SW480 (cell line): ENCODE data around the gene NUP37.
"Not testable (repeated sequence)": the region's sequence is repeated elsewhere in the genome, so short reads cannot be mapped to it uniquely, and the experiment has no call there.

Experiments
- DNase-seq: peaks from one replicate; pipeline ENCODE4 v3.0.0-alpha.2; 2016; ENCODE audit warnings: low spot score

Gene NUP37

GRCh38 chr12:102089228-102089835, 30.6 kb downstream of the NUP37 start:
- not testable (repeated sequence) for DNase-seq

GRCh38 chr12:102080842-102081241, 39.1 kb downstream of the NUP37 start:
- DNase-seq: no peak

GRCh38 chr12:102072092-102072491, 47.8 kb downstream of the NUP37 start:
- DNase-seq: not testable (repeated sequence)

DNA sequence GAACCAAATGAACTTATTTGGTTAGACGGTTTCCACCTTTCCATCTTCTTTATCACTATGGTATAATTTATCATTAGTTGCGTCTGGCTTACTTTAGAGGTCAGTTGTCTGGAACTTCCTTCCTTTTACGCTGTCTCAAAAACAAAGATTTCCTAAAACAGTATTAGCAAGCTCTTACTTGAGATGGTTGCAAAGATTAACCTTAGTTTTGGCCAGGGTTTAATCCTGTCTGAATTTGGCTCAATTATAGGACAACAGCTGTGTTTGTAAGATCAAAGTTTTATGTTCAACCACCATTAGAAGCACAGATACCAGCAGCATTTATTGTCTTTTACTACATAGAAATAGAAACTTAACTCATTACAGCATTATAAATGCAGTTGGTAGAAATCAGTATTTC, 50.2 kb downstream of the NUP37 start:
- no peak for DNase-seq

GRCh38 chr12:102067574-102068258, 52.2 kb downstream of the NUP37 start:
- no peak for DNase-seq

- no peak for DNase-seq
Measured at GRCh38 chr12:102064476-102064875, 55.4 kb downstream of the NUP37 start.

DNA sequence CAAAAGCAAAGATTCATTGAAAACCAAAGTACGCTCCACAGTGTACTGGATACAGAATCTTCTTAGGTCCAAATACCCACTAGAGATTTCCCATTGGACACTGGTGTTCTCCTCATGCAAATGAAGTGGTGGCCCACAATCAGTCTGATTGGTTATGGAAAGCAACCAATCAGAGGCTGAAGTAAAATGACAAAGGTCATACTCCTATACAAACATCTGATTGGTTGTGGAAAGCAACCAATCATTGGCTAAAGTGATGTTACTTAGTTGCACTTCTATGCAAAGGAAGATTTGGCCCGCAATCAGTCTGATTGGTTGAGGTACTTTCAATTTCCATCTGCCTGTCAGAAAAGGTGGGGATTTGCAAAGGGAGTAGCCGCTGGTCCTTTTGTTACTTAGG, 56.8 kb downstream of the NUP37 start:
- DNase-seq: peak; percentile 2

- no peak for DNase-seq
Measured at GRCh38 chr12:102062419-102062806, 57.5 kb downstream of the NUP37 start.

DNA sequence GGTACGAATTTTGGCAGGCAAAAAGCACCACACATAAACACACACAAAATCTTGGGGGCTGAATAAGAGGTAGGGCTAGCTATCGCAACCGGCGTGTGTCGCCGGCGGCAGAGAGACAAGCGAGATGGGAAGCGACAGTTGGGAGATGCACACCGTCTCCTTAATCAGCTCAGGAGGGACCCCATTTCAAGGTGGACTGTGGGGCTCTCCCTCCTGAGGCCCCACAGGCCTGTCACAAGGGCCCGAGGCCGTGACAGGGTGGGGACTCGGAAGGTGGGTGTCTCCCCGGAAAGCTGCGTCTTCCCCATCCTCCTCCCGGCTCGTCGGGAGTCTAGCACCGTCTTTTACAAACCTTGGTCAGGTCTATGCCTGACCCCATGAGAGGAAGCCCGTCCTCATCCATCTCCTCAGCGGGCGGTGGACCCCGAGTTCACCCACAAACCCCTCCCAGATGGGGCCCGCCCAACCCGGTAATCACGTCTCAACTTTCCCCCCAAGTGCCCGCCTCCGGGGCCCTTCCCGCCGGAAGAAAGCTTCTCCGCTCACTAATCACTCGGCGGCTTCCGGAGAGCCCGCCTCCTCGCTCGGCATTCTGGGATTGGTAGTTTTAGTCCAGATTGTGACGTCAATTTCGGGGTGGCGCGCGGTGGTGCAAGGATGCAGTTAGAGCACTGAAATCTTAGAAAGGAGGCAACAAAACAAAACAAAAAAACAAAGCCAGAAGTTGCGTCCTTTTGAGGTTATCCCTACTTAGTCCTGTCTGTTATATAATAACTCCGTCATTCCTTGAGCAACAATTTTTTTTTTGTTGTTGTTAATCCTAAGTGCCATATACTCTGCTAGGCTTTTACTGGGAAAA, 58.1 kb downstream of the NUP37 start, which contains the start of gene WASHC3:
Gene WASHC3 (minus strand): TSS at position 432 of the 859 bp plus-strand sequence. CDS start 29 bp downstream, at position 403.
- DNase-seq: peak; percentile 88

DNA sequence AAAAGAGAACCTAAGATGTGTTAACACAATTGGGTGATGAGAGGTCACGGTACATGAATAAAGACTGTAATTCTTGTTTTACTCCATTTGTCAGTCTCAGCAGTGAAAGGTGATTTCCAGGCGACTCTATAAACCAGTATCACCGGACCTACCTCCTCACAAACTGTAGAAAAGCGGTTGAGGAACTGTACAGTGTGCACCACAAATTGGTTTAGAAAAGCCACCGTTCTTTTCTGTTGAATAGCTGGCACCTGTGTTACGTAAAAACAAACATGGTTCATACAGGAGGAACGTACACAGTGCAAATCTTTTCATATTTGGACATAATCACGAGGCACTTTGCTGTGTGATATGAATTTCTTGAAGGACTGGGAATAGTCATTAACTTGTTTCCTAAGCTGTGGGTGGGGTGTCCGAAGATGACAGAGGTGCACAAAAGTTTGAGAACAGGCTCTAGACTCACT, 58.8 kb downstream of the NUP37 start:
- DNase-seq: peak; percentile 22

GRCh38 chr12:102059343-102059742, 60.6 kb downstream of the NUP37 start:
- peak; percentile 95 for DNase-seq

- DNase-seq: no peak
Measured at GRCh38 chr12:102054345-102054744, 65.6 kb downstream of the NUP37 start.

DNA sequence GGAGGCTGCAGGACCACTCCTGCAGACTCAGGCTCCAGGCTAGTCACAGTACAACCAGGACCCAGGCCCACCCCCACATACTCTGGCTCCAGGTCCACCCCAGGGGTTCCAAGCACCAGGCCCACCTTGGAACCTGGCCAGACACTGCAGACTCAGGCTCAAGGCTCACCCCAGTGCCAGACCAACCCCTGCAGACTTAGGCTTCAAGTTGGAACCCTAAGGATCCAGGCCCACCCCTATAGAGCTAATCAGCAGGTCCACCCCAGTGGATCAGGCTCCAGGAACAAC, 66.9 kb downstream of the NUP37 start:
- DNase-seq: no peak

GRCh38 chr12:102052192-102053061, 67.5 kb downstream of the NUP37 start:
- no peak for DNase-seq

GRCh38 chr12:102051431-102051965, 68.4 kb downstream of the NUP37 start:
- DNase-seq: no peak

DNA sequence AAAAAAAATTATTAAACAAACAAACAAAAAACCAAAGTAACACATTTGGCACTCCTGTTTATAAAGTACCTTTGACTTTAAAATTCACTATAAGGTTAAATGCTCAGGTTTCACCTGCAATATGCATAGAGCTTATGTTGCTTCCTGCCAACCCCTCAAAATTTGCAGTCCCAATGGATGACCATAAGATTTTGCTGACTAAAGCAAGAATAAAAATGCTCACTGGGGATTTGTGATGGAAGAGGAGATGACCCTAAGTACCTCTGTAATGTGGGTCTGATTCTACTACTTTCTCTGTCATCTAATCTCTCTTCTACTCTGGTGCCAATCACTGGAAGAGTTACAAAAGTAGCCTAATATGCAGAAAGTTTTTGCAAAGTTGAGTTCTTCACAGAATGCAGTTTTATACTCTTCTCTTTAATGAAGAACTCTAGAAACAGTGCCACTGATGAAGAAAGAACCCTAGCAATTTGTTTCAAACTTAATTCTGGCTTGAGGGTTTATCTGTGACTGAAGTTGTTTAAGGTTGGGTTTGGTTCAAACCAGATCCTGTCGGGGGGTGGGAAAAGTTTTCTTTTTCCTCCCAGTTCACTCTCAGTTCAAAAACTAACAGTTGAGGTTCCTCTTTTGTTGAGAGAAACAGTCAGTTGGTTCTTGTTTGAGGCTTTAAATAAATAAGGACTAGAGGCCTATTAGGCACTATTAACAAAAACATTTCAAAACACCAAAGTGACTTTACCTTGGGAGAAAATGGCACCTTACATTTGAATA, 69.1 kb downstream of the NUP37 start:
- DNase-seq: no peak

GRCh38 chr12:102043928-102044327, 76.0 kb downstream of the NUP37 start:
- DNase-seq: no peak

DNA sequence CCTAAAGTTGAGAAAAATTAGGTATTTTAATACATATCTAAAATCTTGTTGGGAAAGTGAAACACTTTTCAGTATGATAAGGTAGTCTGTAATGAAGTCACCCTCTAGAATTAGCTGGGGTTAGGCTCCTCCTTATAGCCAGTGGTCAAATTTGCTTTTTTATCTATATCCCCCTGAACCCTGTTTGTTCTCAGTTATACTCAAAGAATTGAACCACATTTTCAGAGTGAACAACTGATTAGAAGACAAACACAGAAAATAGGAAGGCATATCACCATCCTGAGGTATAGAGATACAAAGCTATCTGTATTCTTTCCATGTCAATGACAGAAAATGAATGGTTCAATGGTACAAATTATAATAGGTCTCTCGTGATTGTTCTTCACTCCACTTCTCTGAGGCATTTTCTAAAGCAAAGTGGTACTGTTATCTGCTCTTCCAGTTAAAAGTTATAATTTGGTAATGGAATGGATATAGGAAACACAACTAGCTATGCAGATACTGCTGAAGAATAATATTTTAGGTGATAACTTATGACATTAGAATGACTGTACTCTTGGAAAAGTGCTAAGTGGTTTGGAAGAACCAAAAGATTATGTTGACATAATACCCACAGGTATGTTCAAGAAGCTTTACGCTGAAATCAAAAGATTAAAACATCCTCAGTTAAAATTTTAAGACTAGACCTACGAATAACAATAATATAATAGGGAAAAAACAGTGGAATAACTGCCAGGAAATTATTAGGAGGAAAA, 85.7 kb downstream of the NUP37 start:
- no peak for DNase-seq

GRCh38 chr12:102031852-102032251, 88.1 kb downstream of the NUP37 start:
- DNase-seq: no peak

GRCh38 chr12:102029141-102029540, 90.8 kb downstream of the NUP37 start:
- no peak for DNase-seq
